CD4-positive, alpha-beta T cell treated with Interleukin-10 for 1 hour (primary cell): Measurements from ENCODE around the gene CENPM.
"Not testable (repeated sequence)": the region's sequence is repeated elsewhere in the genome, so short reads cannot be mapped to it uniquely, and the experiment has no call there.

ENCODE experiments used
- DNase-seq: peaks from one replicate; pipeline ENCODE4 v3.0.0-alpha.2; 2020

CENPM gene

DNA sequence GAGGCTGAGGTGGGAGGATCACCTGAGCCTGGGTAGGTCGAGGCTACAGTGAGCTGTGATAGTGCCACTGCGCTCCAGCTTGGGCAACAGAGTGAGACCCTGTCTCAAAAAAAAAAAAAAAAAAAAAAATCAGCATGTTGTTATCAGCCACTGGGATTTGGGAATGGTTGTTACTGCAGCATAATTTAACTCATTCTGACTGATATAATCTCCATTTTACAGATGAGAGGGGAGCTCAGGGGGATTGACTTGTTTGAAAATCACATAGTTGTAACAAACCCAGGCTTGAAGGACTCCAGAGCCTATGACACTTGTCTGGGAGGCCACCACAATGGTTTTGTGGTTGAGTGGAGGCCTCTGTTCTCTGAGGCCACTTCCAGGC, 19.3 kb upstream of the CENPM start:
- DNase-seq: no peak

DNA sequence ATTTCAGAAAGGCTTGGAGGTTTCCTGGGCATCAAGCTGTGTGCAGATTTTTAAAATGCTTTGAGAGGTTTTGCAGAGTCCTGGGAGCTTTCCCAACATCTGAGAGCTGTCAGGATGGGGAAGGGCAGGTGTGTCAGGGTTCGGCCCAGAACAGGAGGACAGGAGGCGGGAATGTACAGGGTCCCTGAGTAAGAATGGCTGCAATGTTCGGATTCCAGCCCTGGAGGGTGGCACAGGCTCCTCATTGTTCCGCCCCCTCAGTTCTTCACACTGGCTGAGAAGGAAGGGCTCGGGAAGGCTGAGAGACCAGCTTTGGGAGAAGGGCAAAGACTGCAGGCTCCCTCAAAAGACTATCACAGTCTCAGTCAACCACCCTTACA, 17.1 kb upstream of the CENPM start:
- DNase-seq: no peak

DNA sequence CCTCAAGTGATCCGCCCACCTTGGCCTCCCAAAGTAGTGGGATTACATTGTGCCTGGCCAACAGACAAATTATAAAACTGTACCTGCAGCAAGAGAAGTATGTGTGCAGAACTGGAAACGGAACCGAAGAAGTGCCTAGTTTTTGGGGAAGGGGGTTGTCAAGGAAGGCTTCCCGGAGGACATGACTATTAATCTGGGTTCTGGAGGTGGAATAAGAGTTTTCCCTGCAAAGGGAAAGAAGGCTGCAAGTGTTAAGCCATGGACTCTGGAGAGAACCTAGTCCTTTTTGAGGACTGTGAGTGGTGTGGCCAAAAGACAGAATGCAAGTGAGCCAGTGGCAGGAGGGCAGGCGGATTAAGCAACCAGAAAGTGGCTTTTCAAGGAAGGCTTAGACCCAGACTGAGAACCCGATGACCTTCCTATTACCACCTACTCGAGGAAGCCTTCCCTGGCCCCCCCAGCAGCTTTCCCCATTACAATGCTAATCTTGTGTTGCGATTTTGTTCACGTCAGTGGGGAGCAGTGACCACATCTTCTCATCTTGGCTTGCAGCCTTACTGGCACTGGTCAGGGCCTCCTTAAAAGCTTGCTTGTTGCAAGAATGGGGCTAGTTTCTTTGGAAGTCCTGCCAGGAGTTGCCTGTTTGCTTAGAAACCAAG, 16.6 kb upstream of the CENPM start:
- no peak for DNase-seq

DNA sequence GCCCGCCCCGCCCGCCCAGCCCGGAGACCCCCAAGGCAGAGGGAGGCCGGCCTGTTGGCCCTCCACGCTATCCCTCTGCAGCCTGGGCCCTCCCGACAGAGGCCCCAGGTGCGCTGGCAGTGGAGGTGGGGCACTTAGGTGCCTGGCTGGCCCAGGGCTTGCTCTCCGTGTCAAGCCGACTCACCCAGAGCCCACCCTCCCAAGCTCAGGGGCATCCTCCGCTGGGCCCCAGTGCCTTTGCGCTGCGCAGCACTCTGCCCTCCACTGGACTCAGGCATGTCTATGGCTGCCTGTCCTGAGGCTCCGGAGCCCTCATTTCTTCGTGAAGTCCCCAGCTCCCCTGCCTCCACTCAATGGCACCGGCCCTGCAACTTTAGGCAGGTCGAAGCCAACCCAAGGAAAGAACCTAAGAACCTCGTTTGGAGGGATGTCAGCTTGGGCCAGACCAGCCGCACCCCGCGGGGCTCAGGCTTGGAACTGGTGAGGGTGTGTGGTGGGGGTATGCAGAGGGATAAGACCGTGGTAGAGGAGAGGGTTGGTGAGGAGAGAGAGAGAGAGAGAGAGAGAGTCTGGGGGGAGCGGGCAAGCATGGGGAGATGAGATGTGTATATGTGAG, 11.1 kb upstream of the CENPM start:
- no peak for DNase-seq

DNA sequence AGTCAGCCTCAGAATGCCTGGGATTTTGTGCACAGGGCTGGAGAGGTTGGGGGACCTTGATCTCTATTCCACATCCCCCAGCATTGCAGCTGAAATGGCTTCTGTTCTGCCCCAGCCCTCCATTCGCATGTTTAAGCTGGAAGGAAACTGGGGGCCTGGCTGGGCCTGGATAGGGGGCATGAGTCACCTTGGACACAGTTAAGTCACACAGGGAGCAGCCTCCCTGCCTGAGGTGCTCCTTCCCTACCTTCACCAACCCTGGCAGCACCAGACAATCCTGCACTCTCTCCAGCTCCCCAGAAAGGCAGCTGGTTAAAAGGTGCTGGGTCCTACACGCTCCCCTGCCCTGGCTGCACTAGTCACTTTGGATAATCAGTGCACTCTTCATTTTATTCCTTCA, 5.8 kb upstream of the CENPM start:
- DNase-seq: no peak

DNA sequence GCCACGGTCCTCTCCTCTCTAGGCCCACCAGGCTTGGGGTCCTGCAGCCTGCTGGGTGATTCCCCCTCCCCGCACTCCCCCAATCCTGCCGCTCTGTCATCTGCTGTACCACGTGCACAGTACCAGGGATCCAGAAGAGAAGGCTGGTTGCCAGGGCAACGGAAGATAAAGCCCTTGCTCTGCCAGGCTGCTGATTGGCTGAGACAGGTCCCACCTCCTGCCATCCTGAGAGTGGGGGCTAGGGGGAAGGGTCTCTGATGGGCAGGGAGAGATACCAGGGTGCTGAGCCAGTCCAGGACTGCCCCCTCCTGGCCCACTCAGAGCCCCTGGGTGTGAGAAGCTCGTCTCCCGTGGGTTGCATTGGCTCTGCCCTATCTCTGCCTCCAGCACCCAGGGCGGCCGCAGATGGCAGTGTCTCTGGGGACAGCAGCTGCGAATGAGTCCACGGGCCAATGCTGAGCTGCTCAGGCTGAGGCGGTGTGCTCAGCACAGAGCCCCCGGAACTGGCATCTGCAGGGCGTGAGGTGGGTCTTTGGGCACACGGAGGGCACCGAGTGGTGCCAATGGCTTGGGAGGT, 5.0 kb upstream of the CENPM start, which contains the start of gene SMIM45:
Gene SMIM45 (plus strand): TSS at position 253 of the 577 bp plus-strand sequence.
- no peak for DNase-seq

DNA sequence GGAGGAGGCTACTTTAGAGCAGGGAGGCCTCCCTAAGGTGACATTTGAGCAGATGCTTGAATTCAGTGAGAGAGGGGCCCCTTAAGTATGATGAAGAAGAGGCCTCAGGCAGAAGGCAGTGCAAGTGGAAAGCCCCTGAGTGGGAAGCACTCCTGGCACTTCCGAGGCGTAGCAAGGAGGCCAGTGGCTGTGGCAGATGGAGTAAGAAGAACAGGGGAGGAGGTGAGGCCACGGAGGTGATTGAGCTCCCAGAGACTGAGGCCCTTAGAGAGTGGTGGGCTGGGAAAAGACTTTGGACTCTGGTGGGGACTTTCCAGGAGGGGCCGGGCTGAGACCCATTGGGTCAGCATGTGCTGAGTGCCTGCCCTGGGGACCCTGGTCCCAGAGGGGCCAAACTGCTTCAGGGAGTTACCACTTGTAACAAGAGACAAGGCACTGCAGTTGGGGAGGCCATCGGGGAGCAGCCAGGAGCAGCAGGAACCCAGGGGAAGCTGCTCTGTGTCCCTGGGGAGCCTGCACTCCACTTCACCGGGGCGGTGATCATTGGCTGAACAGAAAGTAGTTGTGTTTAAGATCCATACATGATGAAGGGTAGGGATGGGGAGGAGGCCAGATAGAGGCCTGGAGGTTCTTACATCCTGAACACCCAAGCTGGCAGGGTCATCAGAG, 2.5 kb upstream of the CENPM start:
- DNase-seq: no peak

DNA sequence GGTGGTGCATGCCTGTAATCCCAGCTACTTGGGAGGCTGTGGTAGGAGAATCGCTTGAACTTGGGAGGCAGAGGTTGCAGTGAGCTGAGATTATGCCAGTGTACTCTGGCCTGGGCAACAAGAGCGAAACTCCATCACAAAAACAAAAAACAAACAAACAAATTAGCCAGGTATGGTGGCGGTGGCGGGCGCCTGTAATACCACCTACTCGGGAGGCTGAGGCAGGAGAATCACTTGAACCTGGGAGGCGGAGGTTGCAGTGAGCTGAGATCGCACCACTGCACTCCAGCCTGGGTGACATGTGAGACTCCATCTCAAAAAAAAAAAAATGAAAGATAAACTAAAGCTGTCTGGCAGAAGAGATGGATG, 2.0 kb upstream of the CENPM start:
- not testable (repeated sequence) for DNase-seq

DNA sequence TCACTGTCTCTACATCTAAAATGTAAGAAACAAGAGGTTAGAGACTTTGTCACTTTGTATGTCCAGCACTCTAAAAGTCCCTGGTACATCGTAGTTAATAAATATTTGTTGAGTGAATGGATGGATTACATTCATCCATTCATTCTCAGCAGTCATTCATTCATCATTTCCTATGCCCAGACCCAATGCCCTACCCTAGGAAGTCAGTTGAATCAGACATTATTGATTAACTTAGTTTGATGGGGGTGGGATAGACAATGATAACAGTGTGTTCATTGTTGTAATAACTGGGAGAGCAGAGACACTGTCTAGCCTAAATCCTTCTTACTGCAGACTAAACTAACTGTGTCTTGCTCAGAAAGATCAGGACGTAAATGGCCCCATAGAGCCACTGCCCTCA, 1.2 kb upstream of the CENPM start:
- DNase-seq: no peak

DNA sequence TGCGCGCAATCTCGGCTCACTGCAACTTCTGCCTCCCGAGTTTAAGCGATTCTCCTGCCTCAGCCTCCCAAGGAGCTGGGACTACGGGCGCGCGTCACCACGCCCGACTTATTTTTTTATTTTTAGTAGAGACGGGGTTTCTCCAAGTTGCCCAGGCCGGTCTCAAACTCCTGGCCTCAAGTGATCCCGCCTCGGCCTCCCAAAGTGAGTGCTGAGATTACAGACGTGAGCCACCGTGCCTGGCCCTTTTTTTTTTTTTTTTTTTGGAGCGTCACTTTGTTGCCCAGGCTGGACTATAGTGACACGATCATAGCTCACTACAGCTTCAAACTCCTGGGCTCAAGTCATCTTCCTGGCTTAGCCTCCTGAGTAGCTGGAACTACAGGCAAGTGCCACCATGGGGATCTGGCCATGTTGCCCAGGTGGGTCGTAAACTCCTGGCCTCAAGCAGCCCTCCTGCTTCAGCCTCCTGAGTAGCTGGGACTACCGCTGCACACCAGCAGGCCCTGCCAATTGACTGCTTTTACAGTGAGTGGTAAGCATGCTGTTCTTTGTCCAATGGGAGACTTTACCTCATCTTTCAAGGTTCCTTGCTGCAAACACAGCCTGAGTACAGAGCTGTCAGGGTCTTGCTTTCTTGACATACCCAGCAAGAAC, 600 bp upstream of the CENPM start:
- no peak for DNase-seq

DNA sequence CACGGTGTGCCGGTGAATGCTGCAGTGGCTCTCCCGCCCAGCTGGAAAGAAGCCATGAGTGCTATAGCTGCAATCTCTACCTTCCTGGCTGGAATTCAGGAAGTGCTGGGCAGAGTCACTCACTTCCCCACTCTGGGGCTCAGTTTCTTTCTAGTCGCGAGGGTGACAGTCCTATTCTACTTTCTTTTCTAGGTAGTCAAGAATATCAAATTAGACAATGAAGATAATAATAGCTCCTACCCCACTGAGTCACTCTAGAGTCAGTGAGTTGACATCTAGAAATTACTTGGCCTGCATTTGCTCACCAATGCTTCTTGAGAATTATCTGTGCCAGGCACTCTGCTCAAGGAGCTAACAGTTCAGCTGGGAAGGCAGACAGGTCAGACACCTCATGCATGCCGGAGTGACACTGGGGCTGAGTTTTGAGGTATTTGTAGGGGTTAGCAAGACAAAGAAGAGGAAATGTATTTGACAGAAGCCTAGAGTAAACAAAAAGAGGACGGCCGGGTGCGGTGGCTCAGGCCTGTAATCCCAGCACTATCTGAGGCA, 3.2 kb downstream of the CENPM start:
- no peak for DNase-seq

DNA sequence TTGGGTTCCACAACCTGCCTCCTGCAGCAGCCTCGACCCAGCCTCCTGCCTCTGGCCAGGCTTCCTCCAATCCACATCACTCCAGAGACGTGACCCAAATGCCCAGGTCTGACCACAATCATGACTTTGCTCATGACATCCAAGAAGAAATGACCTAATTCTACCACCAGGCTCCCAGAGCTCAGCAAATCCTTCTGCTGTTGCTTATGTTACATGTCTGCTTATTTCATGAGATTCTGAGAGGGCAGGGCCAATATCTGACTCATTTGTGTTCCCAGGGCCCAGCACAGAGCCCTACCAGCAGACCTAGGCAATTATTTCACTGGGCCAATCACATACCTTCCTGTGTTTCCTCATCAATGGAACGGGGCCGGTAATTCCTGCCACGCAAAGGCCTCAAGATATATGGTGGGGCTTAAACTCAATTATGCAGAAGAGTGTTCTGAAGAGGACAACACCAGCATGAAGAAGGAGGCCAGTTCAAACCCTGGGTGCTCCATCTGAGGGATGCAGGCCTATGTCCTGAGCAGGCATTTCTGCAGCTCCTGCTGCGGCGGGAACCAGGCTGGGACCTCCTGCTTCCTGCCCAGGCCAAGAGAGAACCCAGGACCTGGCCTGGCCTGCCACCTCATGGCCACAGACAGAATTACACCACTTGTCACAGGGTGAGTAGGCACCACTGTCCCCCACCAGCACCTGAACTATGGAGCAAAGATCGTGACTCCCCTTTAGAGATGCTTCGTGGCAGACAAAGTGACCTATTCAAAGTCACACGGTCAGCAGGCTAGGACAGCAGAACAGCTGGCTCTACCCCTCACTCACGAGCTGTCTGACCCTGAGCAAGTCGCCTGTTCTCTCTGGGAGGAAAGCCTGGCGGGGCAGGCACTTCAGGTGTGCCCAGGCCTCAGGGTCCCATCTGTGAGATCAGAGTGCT, 5.9 kb downstream of the CENPM start:
- peak; percentile 92 for DNase-seq

DNA sequence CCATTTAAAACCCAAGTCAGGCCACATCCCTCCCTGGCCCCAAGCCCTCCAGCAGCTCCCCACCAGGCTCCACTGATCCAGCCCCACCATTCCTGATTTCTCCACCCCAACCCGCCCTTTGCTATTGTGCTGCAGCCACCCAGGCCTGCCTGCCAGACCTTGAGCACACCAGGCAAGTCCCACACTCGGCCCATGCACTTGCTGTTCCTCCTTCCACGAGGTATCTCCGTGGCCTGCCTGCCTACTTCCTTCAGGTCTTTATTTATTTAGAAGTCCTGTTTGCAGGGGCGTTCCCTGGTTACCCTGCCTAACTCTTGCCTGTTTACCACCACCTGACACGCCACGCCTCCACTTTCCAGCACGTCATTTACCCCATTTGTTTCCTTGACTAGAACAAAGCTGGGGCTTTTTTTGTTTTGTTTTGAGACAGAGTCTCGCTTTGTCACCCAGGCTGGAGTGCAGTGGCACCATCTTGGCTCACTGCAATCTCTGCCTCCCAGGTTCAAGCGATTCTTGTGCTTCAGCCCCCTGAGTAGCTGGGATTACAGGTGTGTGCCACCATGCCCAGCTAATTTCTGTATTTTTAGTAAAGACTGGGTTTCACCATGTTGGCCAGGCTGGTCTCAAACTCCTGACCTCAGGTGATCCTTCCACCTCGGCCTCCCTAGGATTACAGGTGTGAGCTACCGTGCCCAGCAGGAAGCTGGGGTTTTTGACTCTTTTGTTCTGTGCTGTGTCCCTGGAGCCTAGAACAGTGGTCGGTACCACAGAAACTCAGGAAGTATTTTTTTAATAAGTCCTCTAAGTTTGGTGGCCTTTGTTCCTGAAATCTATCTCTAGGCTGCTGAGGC, 6.7 kb downstream of the CENPM start:
- peak; percentile 98 for DNase-seq

DNA sequence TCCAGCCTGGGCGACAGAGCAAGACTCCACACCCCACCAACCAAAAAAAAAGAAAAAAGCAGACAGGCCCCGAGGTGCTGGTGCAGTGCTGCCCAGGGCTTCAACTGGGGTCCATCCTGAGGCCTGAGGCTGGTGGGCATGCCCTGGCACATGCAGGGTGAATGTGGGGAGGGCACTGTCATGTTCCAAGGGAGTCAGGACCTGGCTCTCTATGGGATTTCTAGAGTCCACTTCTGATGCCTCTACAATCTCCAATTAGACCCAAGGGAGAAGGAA, 10.1 kb downstream of the CENPM start:
- DNase-seq: no peak

DNA sequence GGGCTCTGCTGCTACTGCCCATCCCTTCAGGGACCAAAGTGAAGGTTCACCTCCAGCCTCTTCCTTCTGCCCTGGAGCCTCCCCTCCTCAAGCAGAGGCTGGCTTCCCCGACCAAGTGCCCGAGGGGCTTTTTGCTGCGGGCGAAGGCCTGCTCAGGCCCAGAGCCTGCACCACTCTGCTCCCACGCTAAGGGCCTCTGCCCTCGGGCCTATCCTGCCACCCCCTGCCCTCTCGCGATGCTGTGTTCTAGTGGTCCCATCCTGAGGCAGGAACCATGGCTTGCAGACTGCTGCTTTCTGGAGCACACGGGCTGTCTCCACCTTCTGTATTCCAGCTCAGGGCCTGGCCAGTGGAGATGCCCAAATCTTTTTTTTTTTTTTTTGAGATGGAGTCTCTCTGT, 11.4 kb downstream of the CENPM start:
- DNase-seq: no peak

DNA sequence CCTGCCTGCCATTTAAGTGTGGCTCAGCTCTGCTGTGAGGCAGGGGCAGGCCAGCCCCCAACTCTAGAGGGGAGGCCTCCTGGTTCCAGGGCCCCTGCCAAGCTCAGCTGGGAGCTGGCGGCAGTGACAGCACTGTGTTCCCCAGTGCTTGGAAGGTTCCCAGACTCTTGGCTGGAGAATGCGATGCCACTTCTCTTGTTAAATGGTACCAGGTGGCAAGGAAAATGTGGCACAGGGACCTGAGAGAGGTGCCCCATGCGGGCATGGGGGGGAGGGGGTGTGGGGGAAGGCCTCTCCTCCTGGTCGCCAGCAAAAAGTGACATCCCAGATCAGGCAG, 12.0 kb downstream of the CENPM start:
- DNase-seq: no peak

DNA sequence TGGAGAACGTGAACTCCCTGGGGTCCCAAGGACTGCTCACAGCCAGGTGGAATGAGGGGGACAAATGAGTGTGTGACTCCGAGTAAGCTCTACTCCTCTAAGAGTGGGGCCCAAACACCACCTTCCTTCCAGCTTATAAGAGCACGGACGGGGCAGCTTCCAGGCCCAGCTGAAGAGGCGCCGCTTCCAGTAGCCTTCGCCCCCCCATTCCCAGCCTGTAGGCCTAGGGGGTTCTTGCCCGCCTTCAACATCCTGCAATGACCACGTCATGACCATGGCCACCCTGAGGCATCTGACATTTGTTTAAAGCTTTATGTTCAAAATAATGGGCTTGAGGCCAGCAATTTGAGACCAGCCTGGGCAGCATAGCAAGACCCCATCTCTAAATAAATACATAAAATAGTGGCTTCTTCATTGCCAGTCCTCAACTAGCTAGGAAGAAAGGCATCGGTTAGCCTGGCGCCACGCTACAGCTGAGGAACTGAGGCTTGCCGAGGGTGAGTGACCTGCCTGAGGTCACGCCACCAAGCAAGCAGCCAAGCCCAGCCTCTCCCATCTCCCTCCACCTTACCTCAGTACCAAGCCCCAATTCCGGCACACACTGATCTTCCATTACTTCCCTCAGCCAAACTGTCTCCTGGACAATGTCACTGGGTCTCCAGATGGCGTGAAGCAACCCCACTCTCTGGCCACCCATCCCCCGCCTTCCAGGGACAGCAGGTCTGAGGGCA, 12.5 kb downstream of the CENPM start:
- DNase-seq: no peak

DNA sequence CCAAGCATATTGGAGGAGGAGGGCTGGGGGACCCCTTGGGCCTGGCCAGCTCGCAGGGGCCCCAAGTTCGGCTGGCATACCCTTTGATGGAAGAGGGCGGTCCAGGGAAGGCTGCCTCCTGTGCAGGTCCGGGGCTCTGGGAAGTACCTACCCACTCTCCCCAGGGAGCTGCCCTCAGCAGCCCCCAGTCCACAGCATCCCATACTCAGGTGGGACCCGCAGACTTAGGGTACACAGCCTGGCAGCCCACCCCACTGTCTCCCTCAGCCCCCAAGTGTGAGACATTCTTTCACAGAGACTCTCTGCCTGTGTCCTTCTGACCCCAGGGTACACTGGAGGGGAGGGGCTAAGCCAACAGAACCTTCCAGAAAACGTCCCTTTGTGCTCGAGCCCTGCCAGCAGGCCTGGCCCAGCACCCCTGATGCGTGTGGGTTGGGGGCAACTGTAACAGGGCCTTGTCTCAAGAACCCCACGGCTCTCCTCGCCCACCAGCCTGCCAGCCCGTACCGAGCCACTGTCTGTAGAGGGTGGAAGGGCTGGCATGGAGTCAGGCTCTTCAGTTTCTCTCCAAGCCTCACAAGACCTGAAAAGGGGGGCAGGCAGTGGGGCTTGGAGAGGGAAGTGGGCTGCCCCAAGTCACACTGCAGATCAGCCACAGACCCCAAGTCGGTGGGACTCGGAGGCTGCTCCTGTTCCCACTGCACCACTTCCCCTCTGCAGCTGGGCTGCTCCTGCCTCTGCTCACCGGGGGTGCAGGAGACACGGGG, 13.4 kb downstream of the CENPM start:
- no peak for DNase-seq

DNA sequence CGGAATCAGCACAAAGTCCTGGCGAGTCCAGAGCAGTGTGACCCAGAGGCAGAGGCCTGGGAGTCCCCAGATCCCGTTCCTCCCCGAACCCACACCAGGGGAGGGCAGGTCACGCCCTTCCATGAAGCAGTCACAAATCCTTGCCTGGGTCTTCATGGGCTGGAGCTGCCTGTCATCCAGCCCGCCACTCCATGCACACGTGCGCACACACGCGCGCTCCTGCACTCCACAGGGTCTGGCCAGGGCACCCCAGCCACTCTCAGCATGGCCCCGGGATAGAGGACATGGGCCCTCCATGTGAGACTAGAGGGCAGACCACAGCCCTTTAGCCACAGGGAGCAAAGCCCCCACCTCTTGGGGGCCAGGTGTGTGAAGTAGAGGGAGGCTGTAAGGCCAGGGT, 14.6 kb downstream of the CENPM start:
- DNase-seq: no peak

DNA sequence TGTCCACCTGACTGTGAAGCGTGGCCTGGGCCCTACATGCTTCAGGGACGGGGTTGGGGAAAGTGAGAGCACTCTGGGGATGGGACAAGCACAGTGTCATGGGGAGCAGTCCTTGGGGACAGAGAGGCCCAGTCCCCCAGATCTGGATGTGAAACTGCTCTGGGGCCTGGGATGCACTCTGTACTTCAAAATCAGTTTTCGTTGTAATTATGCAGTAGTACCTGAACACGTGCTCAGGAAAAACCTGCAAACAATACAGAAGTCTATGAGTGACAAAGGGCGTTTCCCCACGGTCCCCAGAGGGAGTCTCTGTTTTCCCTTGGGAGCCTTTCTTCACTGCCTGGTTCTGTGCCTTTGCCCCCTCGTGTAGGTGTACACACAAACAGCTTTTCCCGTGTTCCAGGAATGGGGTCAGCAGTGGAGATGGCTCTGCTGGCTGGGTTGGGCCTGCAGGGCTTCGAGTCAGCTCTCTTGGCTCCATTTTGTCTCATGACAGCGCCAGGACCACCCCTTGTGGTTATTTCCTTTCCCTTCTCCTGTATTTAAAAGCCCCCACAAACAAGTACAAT, 15.2 kb downstream of the CENPM start:
- DNase-seq: no peak
